ENCODE data around the gene ANKRD6. TPM values are rescaled to one million over a fixed set of nuclear protein-coding genes. Genes with fewer than 3 reads are reported as not detected.

The ANKRD6 gene
- total RNA-seq, result 10 to 100 TPM in 1 of 4 donors, 1 to 10 TPM in 2, under 1 TPM in 1; 0.57 to 11.6 (median 3.0) TPM

DNA sequence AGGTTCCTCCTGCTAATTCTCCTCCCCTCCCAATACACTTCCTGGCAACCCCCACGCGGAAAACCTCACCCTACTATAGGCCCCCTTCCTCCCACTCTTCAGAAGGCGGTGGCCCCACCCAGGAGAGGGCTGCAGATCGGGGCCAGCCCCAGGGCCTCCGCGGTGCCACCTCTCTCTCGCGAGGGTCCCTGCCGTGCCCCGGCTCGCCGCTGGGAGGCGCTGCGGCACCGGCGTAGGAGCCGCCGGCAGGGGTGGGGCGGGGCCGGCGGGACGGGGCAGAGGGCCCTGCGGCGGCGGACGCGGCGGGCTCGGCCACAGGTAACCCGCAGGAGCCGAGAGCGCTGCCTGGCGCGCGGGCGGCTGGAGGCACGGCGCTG, at the start of gene ANKRD6:
Gene ANKRD6, plus strand, starts transcription at position 278 of the 377 bp plus-strand sequence. CDS start 133,825 bp downstream, outside the sequence.
- Histone ChIP-seq H3K9me3 (no peaks in the 10 kb centered on the region), H3K27me3 (no peaks in the 10 kb centered on the region), H3K36me3 (no peaks in the 10 kb centered on the region), H3K4me1 (peaks cover 0 to 12% (median 5%) of the 10 kb centered on the region in 4 donors), H3K4me3 (peak within 1 kb of the TSS; percentile 62 to 90 (median 71)), H3K27ac (peak within 1 kb of the TSS in 2 of 4 donors; percentile 4 to 62)
- no peak for TF ChIP-seq POLR2A (IDR thresholded peaks at IDR 0.05)
- TF ChIP-seq, protein P1, sequence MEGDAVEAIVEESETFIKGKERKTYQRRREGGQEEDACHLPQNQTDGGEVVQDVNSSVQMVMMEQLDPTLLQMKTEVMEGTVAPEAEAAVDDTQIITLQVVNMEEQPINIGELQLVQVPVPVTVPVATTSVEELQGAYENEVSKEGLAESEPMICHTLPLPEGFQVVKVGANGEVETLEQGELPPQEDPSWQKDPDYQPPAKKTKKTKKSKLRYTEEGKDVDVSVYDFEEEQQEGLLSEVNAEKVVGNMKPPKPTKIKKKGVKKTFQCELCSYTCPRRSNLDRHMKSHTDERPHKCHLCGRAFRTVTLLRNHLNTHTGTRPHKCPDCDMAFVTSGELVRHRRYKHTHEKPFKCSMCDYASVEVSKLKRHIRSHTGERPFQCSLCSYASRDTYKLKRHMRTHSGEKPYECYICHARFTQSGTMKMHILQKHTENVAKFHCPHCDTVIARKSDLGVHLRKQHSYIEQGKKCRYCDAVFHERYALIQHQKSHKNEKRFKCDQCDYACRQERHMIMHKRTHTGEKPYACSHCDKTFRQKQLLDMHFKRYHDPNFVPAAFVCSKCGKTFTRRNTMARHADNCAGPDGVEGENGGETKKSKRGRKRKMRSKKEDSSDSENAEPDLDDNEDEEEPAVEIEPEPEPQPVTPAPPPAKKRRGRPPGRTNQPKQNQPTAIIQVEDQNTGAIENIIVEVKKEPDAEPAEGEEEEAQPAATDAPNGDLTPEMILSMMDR (IDR thresholded peaks at IDR 0.05), result peak; percentile 77 to 96 (median 88)
- peak; percentile 80 to 91 (median 85) for DNase-seq

DNA sequence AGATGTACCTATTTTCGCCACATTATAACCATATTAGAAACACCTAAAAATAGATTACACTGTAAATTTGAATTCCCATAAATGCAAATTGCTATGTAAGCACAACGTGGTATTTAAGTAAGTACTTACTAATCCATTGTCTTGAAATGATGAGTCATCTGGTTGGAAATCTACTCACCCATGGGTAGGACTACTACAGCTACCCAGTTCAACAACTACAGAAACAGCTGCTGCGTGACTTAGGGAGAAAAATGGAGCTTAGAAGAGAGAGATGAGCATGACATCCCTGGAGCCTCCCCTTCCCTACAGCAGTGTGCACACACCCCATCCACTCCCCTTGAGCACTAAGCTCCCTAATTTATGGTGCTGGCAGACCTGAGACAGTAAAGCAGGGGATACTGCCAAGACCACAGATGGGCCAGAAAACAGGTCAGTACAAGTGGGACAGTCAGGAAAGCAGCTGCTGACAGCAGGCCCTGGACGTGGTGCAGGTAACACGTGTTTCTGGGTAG, 47.7 kb upstream of the ANKRD6 start:
- H3K27ac ChIP-seq, result no peak overlapping the region
- TF ChIP-seq POLR2A (IDR thresholded peaks at IDR 0.05), result no peak
- TF ChIP-seq, protein P1 (IDR thresholded peaks at IDR 0.05), result no peak
- no peak for DNase-seq
- no peaks in the 10 kb centered on the region for H3K9me3 ChIP-seq
- H3K27me3 ChIP-seq, result no peaks in the 10 kb centered on the region
- H3K4me3 ChIP-seq, result no peak overlapping the region
- no peaks in the 10 kb centered on the region for H3K36me3 ChIP-seq
- H3K4me1 ChIP-seq, result no peaks in the 10 kb centered on the region

DNA sequence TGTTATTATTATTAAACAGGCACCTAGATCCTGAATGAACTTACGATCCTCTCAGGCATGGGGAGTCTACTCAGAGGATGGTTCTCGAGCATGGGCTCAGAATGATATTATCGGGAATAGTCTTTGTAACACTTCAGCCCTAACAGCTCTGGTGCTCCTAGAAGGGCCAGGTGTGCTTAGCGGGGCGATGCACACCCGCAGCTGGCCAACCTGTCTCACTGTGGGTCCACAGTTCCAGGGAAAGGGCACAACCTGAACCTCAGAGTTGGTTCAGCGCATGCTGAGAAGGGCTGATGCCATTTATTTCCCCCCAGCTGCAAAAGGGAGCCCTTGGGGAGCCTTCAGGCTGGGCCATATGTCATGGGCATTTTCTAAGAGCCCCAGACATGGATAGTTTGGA, 47.1 kb upstream of the ANKRD6 start:
- DNase-seq, result no peak
- Histone ChIP-seq H3K9me3 (no peaks in the 10 kb centered on the region), H3K27me3 (no peaks in the 10 kb centered on the region), H3K27ac (no peak overlapping the region), H3K4me1 (no peaks in the 10 kb centered on the region), H3K36me3 (no peaks in the 10 kb centered on the region), H3K4me3 (no peak overlapping the region)
- TF ChIP-seq, protein P1 (IDR thresholded peaks at IDR 0.05), result no peak
- no peak for TF ChIP-seq POLR2A (IDR thresholded peaks at IDR 0.05)

DNA sequence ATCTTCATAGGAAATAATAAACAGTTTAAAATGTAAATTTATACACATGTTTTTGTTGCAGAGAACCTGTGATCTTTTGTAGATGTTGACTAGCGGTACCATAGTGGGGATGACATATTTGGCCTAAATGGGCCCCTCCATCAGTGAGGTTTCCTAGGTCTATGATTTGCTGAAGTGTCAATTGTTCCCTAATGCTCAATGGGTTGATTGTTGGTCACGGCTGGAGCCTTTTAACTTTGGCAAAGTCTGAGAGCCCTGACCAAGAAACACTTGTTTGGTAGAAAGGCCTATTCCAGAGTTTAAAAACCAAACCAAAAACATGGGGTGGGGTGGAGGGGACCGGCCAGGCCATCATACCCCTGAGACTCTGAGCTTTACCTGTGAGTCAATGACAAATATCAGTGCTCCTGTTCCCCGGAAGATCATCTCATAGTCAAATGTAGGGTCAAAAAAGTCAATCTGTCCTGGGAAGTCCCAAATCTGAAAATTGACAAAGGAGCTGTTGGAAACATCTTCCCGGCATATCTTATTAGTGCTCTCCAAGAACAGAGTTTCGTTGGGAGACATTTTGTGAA, 45.9 kb upstream of the ANKRD6 start:
- no peak for DNase-seq
- Histone ChIP-seq H3K27me3 (no peaks in the 10 kb centered on the region), H3K4me3 (no peak overlapping the region), H3K9me3 (no peaks in the 10 kb centered on the region), H3K27ac (no peak overlapping the region), H3K36me3 (no peaks in the 10 kb centered on the region), H3K4me1 (no peaks in the 10 kb centered on the region)
- TF ChIP-seq, protein P1 (IDR thresholded peaks at IDR 0.05), result no peak
- no peak for TF ChIP-seq POLR2A (IDR thresholded peaks at IDR 0.05)

DNA sequence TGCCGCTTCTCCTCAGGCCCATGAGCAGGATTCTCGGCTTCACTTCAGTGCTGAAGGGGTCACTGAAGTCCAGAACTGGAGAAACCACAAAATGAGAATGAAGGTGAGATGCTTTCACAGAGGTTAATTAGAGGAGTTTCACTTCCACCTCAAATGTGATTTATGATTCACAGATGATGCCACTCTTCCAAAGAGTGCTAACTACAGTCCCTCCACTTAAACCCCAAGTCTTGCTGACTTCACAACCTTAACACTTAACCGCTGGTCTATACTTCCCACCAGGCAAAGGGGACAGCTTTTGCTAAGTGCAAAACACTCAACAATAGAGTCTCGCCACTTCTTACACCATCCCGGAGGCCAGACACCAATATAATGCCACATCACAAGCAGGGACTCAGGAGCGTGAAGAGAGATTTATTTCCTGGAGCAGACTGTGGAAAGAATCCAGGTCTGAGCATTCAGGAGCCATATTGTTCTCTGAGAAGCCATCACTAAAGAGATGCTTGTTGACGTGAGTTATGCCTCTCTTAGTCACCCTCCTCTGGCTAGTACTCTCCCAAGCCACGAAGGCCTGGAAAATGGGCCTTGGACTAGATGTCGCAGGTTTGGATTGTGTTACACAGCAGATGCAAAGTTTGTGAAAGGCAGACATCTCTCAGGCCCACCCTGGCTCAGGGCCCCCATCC, 45.3 kb upstream of the ANKRD6 start:
- TF ChIP-seq, protein P1 (IDR thresholded peaks at IDR 0.05), result no peak
- TF ChIP-seq POLR2A (IDR thresholded peaks at IDR 0.05), result no peak
- Histone ChIP-seq H3K27me3 (no peaks in the 10 kb centered on the region), H3K27ac (no peak overlapping the region), H3K36me3 (no peaks in the 10 kb centered on the region), H3K4me1 (no peaks in the 10 kb centered on the region), H3K4me3 (no peak overlapping the region), H3K9me3 (no peaks in the 10 kb centered on the region)
- DNase-seq, result no peak
